Vagina (tissue), 2 donors: ENCODE measurements around the gene NLGN3. TPM values are rescaled to one million over a fixed set of nuclear protein-coding genes. Genes with fewer than 3 reads are reported as not detected.

Experiments used
- DNase-seq, 2 donors: peaks; one replicate each; pipeline ENCODE4 v3.0.0-alpha.2; 2017; ENCODE audit errors: extremely low spot score in 2 of 2
- H3K27ac ChIP-seq: fragments of 200-600 bp; sonication (generic); one replicate; pipeline ENCODE4 v1.5.1; 2019
- H3K27me3 ChIP-seq: fragments of 200-600 bp; sonication (generic); one replicate; pipeline ENCODE4 v1.5.1; 2019
- H3K36me3 ChIP-seq, 2 donors: fragments of 200-600 bp; sonication (generic); one replicate each; pipeline ENCODE4 v1.5.1; 2017 to 2019
- H3K4me1 ChIP-seq: fragments of 200-600 bp; sonication (generic); one replicate; pipeline ENCODE4 v1.5.1; 2019
- H3K4me3 ChIP-seq, 2 donors: fragments of 200-600 bp; sonication (generic); 1 replicate in 1 of 2; 2 replicates in 1 of 2; pipeline ENCODE4 v1.5.1; 2016 to 2019
- H3K9me3 ChIP-seq: fragments of 200-600 bp; sonication (generic); one replicate; pipeline ENCODE4 v1.5.1; 2019
- POLR2A ChIP-seq, 2 donors: fragments of 450-650 bp; IDR thresholded peaks; one replicate each; pipeline ENCODE4 v1.6.1; 2017; ENCODE audit warnings: antibody characterized with exemption in 2 of 2, mild to moderate bottlenecking in 2 of 2, moderate library complexity in 2 of 2
- POLR2AphosphoS5 ChIP-seq, 2 donors: sonication (generic); formaldehyde crosslinking; IDR thresholded peaks; one replicate each; pipeline ENCODE4 v1.9.0; 2017; ENCODE audit warnings: antibody characterized with exemption in 2 of 2, mild to moderate bottlenecking in 2 of 2, low read depth in 1 of 2; ENCODE audit not compliant: insufficient read depth in 1 of 2
- intact Hi-C: fragments of 100-400 bp; cut with DNase I; formaldehyde crosslinking; loops from one replicate; pipeline ENCODE4 v1.15.1; 2023
- total RNA-seq: library from RNA; depleted of rRNA; stranded (reverse); fragments of >200 nt; gene quantifications from one replicate; pipeline ENCODE4 v1.2.3, GENCODE V29; 2016
- TF ChIP-seq, protein P1 (sequence below), 3 experiments: fragments of 450-650 bp in 2 of 3; fragments of 200-600 bp in 1 of 3; sonication (generic) in 1 of 3; IDR thresholded peaks; one replicate each; pipeline ENCODE4 v1.5.1; 2017 to 2019; ENCODE audit warnings: antibody characterized with exemption in 3 of 3, mild to moderate bottlenecking in 2 of 3, moderate library complexity in 2 of 3

The NLGN3 gene
- total RNA-seq, 1 donor from 2014 or later = 1.7 TPM

DNA sequence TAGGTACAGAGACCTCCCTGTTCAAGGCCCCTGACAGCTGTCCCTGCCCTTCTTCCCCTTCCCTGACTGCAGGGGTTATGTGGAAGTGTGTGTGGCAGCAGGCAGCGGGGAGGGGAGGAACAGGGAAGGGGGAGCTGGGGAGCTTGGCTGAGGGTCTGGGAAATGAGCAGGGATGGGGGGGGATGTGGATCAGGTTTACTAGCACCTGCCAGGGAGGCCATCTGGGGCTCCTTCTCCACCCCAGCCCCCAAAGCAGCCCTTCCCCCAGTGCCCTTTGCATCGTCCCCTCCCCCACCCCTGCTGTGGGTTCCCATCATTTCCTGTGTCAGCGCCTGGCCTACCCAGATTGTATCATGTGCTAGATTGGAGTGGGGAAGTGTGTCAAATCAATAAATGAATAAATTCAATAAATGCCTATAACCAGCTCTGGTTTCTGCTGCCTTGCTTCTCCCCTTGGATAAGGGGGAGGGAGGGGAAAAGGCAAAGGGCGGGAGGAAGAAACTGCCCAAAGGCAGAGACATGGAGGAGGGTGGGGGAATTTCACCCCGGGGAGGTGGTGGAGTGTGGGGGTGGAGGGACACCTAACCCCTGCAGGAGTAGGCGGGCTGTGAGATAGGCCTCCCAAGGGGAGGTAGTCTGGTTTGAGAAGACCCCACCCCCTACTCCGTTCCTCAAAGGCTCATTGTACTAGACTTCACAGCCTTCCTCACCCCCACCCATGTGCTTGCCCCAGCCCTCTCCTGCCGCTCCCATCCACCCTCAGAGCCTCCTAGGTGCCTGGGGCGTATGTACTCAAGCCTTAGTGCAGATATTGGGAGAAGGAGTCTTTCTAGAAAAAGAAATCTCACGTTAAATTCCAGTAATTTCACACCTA lies 41.3 kb upstream of the NLGN3 start:
- H3K27me3 ChIP-seq = peaks cover 3% of the 10 kb centered on the region
- intact Hi-C loops = no loop called here
- DNase-seq = no peak

DNA sequence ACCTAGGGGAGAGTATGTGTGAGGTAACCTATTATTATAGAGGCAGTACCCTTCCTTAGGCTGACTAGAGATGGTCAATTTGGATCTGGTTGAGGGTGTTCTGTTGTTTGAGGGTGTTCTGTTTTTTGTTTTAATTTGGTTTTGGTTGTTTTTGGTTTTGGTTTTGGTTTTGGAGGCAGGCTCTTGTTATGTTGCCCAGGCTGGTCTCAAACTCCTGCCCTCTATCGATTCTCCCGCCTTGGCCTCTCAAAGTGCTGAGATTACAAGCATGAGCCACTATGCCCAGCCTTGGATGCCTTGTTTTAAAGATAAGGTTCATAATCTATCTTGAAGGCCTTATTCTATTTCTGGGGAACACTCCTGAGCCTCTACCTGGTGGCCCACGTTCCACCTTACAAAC lies 39.0 kb upstream of the NLGN3 start:
- no peak for DNase-seq
- no peak overlapping the region for H3K27ac ChIP-seq
- no peak overlapping the region for H3K4me3 ChIP-seq
- H3K9me3 ChIP-seq = no peaks in the 10 kb centered on the region
- peaks cover 3% of the 10 kb centered on the region for H3K27me3 ChIP-seq
- intact Hi-C loops = no loop called here
- no peaks in the 10 kb centered on the region for H3K36me3 ChIP-seq
- H3K4me1 ChIP-seq = peaks cover 12% of the 10 kb centered on the region
- TF ChIP-seq POLR2A (IDR thresholded peaks at IDR 0.05) (no peak), POLR2AphosphoS5 (IDR thresholded peaks at IDR 0.05; ENCODE audit: insufficient read depth in 1 of 2, low read depth in 1 of 2) (no peak)
- TF ChIP-seq, protein P1, sequence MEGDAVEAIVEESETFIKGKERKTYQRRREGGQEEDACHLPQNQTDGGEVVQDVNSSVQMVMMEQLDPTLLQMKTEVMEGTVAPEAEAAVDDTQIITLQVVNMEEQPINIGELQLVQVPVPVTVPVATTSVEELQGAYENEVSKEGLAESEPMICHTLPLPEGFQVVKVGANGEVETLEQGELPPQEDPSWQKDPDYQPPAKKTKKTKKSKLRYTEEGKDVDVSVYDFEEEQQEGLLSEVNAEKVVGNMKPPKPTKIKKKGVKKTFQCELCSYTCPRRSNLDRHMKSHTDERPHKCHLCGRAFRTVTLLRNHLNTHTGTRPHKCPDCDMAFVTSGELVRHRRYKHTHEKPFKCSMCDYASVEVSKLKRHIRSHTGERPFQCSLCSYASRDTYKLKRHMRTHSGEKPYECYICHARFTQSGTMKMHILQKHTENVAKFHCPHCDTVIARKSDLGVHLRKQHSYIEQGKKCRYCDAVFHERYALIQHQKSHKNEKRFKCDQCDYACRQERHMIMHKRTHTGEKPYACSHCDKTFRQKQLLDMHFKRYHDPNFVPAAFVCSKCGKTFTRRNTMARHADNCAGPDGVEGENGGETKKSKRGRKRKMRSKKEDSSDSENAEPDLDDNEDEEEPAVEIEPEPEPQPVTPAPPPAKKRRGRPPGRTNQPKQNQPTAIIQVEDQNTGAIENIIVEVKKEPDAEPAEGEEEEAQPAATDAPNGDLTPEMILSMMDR (IDR thresholded peaks at IDR 0.05) = no peak

More for the DNA sequence above, 41.3 kb upstream of the NLGN3 start:
- Histone ChIP-seq H3K4me1 (peaks cover 12% of the 10 kb centered on the region), H3K27ac (peak overlapping the region; percentile 49), H3K36me3 (no peaks in the 10 kb centered on the region), H3K4me3 (peak overlapping the region in 1 of 2 donors; percentile 4), H3K9me3 (no peaks in the 10 kb centered on the region)
- TF ChIP-seq, protein P1 (IDR thresholded peaks at IDR 0.05) = no peak
- no peak for TF ChIP-seq POLR2AphosphoS5 (IDR thresholded peaks at IDR 0.05; ENCODE audit: insufficient read depth in 1 of 2, low read depth in 1 of 2)
- TF ChIP-seq POLR2A (IDR thresholded peaks at IDR 0.05) = no peak

DNA sequence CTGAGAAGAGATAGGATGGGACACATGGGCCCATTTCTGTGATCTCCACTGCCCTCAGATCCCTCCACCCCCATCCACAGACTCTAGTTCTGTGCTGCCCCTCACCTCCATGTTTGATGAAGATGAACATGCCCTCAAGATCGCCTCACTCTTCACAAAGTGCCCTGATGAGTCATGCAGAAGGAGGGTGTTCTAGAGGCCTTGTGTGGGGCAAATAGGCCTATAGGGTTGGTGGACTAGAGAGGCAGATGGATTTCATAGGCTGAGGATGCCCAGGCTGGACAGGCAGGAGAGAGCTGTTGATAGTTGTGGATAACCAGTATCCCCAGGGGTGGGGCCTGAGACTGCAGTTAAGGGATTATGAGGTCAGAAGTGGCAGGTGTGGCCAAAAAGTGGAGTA lies 38.2 kb upstream of the NLGN3 start, which contains the start of gene CXorf65:
Gene CXorf65, minus strand, starts transcription at position 314 of the 400 bp plus-strand sequence. Its CDS starts 184 bp downstream, at position 130.
- intact Hi-C loops = no loop called here
- no peak for DNase-seq
- H3K9me3 ChIP-seq = no peaks in the 10 kb centered on the region
- peaks cover 12% of the 10 kb centered on the region for H3K4me1 ChIP-seq
- H3K36me3 ChIP-seq = no peaks in the 10 kb centered on the region
- TF ChIP-seq POLR2A (IDR thresholded peaks at IDR 0.05) (no peak), POLR2AphosphoS5 (IDR thresholded peaks at IDR 0.05; ENCODE audit: insufficient read depth in 1 of 2, low read depth in 1 of 2) (no peak)
- TF ChIP-seq, protein P1 (IDR thresholded peaks at IDR 0.05) = no peak
- no peak within 1 kb of the TSS for H3K4me3 ChIP-seq
- peaks cover 3% of the 10 kb centered on the region for H3K27me3 ChIP-seq
- H3K27ac ChIP-seq = no peak within 1 kb of the TSS

DNA sequence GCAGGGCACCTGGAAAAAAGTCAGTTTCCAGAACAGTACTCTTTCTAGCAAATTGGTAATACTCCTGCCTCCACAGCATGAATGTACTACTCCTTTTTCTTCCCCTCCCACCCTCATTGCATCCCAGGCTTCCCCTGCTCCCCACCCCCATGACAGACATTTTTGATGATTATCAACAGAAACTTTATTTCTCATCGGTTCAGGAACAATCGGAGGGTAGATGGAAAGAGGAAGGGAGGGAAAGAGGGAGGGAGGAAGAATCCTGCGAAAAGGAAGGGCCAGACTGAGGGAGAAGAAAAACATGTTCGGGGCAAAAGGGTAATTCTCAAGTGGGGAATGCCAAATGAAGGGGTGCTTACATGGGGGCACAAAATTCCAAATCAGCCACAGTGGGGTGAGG lies 37.4 kb upstream of the NLGN3 start:
- peaks cover 12% of the 10 kb centered on the region for H3K4me1 ChIP-seq
- H3K4me3 ChIP-seq = no peak overlapping the region
- H3K9me3 ChIP-seq = no peaks in the 10 kb centered on the region
- DNase-seq = no peak
- no peaks in the 10 kb centered on the region for H3K36me3 ChIP-seq
- peaks cover 3% of the 10 kb centered on the region for H3K27me3 ChIP-seq
- no peak for TF ChIP-seq POLR2A (IDR thresholded peaks at IDR 0.05)
- H3K27ac ChIP-seq = no peak overlapping the region
- intact Hi-C loops = no loop called here

DNA sequence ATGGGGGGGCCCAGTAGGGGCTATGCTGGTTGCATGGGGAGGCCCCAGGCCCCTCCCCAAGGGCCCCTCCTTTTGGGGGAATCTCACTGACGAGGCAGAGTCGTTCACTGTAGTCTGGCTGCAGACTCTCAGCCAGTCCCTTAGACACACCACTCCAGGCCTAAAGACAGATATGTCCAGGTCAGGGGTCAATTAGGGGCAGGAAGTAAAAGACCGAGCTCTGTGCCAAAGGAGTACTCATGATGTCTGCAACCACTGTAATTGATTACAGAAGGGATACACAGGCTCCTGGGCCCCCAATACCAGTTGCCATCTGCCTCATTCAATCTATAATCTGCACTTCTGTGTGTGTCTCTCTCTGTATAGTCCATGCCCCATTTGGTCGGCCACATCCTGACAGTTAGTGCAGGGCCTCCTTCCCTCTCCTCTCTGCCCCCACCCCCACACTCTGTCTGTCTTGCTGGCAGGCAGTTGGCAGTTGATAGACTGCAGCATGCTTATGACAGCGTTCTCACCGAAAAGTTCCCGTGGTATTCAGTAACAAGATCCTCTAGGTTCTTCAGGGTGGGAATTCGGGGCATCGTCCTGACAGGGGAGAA lies 36.8 kb upstream of the NLGN3 start:
- Histone ChIP-seq H3K27ac (no peak overlapping the region), H3K27me3 (peaks cover 3% of the 10 kb centered on the region), H3K36me3 (no peaks in the 10 kb centered on the region), H3K4me3 (no peak overlapping the region), H3K4me1 (peaks cover 12% of the 10 kb centered on the region), H3K9me3 (no peaks in the 10 kb centered on the region)
- TF ChIP-seq, protein P1 (IDR thresholded peaks at IDR 0.05) = no peak
- TF ChIP-seq POLR2AphosphoS5 (IDR thresholded peaks at IDR 0.05; ENCODE audit: insufficient read depth in 1 of 2, low read depth in 1 of 2) (no peak), POLR2A (IDR thresholded peaks at IDR 0.05) (no peak)
- DNase-seq = no peak
- intact Hi-C loops = no loop called here
